ENCODE results near the gene URB1. TPM values are rescaled to one million over a fixed set of nuclear protein-coding genes. Genes with fewer than 3 reads are reported as not detected.
"Not testable (repeated sequence)": the region's sequence is repeated elsewhere in the genome, so short reads cannot be mapped to it uniquely, and the experiment has no call there.

Gene URB1
- total RNA-seq, 2 donors from 2014 or later, result 17.6 to 37.2 TPM

DNA sequence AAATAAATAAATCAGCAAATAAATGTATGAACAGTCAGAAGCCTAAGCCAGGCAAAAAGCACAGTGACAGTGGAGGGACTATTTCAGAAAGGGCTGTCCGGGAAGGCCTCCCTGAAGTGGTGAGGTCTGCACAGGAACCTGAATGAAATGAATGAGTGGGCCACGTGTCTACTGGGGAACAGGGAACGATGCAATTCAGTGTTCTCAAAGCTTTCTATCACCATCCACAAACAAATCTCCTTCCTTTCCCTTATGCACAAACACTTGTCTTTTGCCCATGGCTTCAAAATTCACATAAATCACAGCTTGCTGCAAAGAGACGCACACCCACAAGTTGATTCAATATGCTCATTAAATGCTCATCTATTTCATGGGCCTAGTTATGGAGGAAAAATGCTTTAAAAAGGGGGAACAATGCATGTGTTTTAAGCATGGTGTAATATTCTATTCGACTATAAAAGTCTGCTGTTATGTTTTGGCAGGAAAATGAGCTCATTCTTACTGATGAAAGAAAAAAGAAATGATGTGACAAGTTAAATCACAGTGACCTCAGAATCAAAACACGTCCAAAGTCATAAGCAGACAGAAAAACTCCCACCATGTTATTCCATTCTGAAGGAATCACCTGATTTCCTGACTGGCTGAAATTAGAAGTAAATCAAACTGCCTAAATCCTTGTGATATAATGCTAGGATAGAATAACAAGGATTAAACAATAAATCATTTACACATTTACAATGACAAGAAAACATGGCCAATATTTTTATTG lies 21.6 kb downstream of the URB1 start:
- Mint-ChIP-seq H3K27ac (no peak overlapping the region), H3K4me3 (no peak overlapping the region), H3K36me3 (ENCODE audit: low read depth) (peaks cover 99% of the 10 kb centered on the region), H3K27me3 (no peaks in the 10 kb centered on the region), H3K4me1 (no peaks in the 10 kb centered on the region), H3K9me3 (no peaks in the 10 kb centered on the region)
- no peak for ATAC-seq (replicated peaks)

DNA sequence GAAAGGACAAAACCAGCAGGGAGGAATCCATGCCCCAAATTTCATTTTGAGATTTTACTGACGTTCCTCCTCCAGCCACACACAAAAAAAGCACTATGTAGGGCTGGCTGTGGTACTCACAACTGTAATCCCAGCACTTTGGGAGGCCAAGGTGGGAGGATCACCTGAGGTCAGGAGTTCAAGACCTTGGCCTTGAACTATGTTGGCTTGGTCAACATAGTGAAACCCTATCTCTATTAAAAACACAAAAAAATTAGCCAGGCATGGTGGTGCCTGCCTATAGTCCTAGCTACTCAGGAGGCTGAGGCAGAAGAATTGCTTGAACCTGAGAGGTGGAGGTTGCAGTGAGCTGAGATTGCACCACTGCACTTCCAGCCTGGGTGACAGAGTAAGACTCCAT lies 23.9 kb downstream of the URB1 start:
- H3K4me1 Mint-ChIP-seq; H3K9me3 Mint-ChIP-seq; H3K27me3 Mint-ChIP-seq; ATAC-seq (replicated peaks); H3K27ac Mint-ChIP-seq; H3K4me3 Mint-ChIP-seq: not testable (repeated sequence)
- peaks cover 99% of the 10 kb centered on the region for H3K36me3 Mint-ChIP-seq (ENCODE audit: low read depth)

DNA sequence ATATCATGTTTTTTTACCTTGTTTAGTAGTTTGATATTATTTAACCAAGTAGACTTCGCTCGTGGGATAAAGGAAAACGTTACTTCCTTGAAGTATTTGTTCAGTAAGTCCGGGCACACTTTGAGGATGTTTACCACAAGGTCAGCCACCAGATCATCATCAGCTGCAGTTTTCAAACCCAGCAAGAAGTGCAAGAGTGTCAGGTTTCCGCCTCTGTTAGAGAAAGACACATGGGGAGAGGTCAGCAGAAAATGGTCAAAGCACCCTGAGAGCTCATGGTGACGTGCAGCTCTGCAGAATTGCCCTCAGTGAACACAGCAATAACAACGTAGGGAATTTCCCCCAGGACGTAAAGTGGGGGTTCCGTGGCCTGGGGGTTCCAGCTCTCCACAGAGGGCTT lies 24.4 kb downstream of the URB1 start:
- no peaks in the 10 kb centered on the region for H3K27me3 Mint-ChIP-seq
- H3K9me3 Mint-ChIP-seq, result no peaks in the 10 kb centered on the region
- H3K36me3 Mint-ChIP-seq (ENCODE audit: low read depth), result peaks cover 100% of the 10 kb centered on the region
- ATAC-seq (replicated peaks), result no peak
- no peak overlapping the region for H3K27ac Mint-ChIP-seq
- H3K4me3 Mint-ChIP-seq, result no peak overlapping the region
- H3K4me1 Mint-ChIP-seq, result no peaks in the 10 kb centered on the region

DNA sequence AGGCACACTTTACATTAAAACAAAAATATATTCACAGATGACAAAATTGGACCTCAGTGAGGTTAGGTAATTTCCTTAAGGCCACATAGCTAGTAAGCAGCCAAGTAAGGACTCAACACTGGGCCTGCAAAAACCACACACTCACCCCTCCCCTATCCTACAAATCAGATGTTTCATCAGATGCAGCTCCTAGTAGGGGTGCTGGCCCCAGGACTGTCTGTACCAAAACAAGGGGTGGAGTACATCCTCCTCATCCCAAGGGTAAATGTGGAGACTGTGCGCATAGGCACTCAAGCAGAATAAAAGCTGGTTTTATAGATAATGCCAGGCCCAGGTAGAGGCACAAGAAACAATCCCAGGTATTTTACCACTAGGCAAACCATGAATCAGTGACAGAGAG lies 25.7 kb downstream of the URB1 start:
- Mint-ChIP-seq H3K9me3 (no peaks in the 10 kb centered on the region), H3K4me3 (no peak overlapping the region), H3K36me3 (ENCODE audit: low read depth) (peaks cover 100% of the 10 kb centered on the region), H3K27me3 (no peaks in the 10 kb centered on the region), H3K27ac (no peak overlapping the region), H3K4me1 (no peaks in the 10 kb centered on the region)
- no peak for ATAC-seq (replicated peaks)

DNA sequence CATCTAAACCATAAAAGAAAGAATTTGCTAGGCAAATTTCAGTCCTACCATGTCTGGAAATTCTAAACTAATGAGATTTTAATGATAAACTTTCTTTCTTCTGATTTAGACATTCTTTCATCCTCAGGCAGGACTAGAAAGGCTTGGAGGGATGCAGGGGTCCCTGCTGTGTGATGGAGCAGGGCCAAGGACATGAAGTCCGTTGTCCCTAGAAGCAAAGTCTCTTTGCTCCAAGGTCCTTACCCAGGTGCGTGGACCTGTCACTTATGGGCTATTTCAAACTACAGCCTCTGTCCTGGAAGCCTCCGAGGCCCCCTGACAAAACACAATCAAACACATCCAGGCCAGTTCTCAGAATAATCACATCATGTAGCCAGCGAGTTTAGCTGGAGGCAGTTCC lies 26.6 kb downstream of the URB1 start:
- Mint-ChIP-seq H3K4me3 (no peak overlapping the region), H3K27ac (no peak overlapping the region), H3K4me1 (no peaks in the 10 kb centered on the region), H3K36me3 (ENCODE audit: low read depth) (peaks cover 100% of the 10 kb centered on the region), H3K27me3 (no peaks in the 10 kb centered on the region), H3K9me3 (no peaks in the 10 kb centered on the region)
- no peak for ATAC-seq (replicated peaks)

DNA sequence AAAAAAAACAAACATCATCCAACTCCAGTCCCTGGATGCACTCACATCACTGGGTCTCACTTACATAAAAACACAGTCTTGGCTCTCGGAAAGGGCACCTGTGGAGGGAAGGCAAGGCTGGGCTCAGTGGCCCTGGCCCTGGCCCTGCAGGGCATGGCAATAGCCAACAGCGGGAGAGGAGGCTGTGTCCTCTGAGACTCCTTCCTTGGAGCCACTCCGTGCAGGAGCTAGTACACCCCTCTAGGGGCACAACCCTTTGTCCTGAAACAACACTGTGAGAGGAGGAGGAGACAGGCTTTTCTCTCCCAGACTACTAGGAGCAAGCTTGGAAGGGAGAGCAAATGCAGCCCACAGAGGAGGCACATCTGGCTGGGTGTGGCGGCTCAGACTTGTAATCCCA lies 28.0 kb downstream of the URB1 start:
- Mint-ChIP-seq H3K27ac (no peak overlapping the region), H3K4me3 (no peak overlapping the region), H3K27me3 (no peaks in the 10 kb centered on the region), H3K4me1 (no peaks in the 10 kb centered on the region), H3K9me3 (no peaks in the 10 kb centered on the region), H3K36me3 (ENCODE audit: low read depth) (peaks cover 100% of the 10 kb centered on the region)
- ATAC-seq (replicated peaks), result no peak

DNA sequence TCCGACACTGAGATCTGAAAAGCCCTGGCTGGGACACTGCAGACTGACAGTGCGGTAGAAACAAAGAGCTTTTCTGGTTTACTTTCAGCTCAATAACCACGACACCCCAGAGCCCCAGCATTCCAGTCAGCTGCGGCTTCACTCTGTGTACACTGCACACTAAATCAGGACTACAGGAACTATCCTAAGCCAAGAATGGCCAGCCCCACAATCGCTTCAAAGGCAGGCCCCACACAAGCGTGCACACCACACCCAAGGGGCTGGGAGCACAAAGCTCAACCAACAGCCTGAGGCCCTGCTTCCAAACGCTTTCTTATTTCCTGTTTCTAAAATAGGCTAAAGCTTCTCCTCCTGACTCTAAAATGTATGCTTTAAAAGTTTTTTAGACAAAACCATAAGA lies 28.4 kb downstream of the URB1 start:
- Mint-ChIP-seq H3K36me3 (ENCODE audit: low read depth) (peaks cover 100% of the 10 kb centered on the region), H3K4me1 (no peaks in the 10 kb centered on the region), H3K9me3 (no peaks in the 10 kb centered on the region), H3K27me3 (no peaks in the 10 kb centered on the region), H3K4me3 (no peak overlapping the region), H3K27ac (no peak overlapping the region)
- ATAC-seq (replicated peaks), result no peak

DNA sequence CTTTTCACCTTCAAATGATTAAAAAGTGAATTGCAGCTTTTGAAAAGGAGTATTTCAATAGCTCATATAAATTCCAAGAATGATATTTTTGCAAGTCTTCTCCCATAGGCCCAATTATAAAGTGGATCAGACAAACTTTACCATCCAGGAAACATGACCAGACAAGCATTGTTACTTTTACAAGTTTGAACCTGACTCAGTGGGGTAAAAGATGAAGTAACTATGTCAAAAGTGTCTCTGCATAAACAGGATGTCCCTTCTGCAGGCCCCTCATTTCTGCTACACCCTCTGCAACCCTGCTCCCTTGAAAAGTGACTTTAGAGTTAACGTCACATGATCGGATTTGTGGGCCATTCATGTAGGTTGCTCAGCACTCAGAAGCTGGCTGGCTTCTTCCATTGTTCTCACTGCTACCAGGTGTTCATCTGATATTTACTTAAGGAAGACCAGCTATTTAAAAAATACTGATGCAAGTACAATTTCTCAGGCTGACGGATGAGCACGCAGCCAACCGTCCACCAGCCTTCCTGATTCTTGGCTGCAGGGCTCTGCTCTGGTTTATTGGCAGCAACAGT lies 32.3 kb downstream of the URB1 start:
- Mint-ChIP-seq H3K9me3 (no peaks in the 10 kb centered on the region), H3K4me1 (no peaks in the 10 kb centered on the region), H3K4me3 (no peak overlapping the region), H3K36me3 (ENCODE audit: low read depth) (peaks cover 100% of the 10 kb centered on the region), H3K27me3 (no peaks in the 10 kb centered on the region), H3K27ac (no peak overlapping the region)
- no peak for ATAC-seq (replicated peaks)

DNA sequence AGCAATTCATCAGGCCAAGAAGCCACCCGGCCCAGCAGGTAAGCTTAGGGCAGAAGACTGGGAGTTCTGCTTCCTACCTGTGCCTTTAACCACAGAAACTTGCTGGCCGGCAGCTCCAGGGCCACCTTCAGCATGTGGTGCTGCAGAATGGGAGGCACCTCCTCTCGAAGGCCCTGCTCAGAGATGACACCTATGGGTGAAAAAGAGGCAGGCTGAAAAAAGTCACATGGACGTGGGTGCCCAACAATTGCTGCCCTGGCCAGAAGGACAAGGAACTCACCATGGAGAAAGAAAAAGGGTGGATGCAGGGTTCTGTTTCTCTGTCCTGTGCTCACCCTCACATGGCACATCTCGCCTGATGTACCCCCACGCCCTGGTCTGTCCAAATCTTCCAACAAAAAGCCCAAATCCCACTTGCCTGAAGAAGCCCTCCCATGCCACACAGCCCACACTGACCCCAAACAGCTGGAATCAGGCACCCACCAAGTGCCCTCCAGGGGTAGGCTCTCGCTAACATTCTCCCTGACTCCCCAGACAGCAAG lies 33.0 kb downstream of the URB1 start:
- ATAC-seq (replicated peaks), result no peak
- Mint-ChIP-seq H3K36me3 (ENCODE audit: low read depth) (peaks cover 100% of the 10 kb centered on the region), H3K27ac (no peak overlapping the region), H3K4me3 (no peak overlapping the region), H3K4me1 (no peaks in the 10 kb centered on the region), H3K9me3 (no peaks in the 10 kb centered on the region), H3K27me3 (no peaks in the 10 kb centered on the region)

DNA sequence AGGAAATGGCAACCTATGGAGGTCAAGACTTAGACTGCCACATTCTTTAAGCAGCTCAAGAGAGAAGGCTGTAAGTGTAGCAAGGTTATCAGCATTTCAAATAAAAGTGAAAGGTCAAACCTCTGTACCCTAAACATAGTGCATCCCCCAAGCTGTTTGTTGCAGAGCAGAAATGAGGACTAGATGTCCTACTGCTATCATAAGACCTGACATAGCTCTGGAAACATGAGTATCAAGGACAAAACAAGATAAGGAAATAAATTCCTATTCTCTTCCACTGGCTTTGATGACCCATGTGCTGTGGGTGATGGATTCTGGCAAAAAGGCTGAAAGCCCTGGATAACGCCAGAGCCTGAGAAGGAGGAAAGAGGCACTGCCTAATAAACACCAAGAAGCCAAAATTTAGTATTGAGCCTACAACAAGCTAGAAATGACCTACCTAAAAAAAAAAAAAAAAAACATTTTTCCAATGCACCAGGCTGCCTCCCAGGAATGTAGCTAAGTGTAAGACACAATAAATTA lies 35.9 kb downstream of the URB1 start:
- no peak overlapping the region for H3K4me3 Mint-ChIP-seq
- H3K27me3 Mint-ChIP-seq, result no peaks in the 10 kb centered on the region
- ATAC-seq (replicated peaks), result no peak
- H3K9me3 Mint-ChIP-seq, result no peaks in the 10 kb centered on the region
- H3K4me1 Mint-ChIP-seq, result no peaks in the 10 kb centered on the region
- no peak overlapping the region for H3K27ac Mint-ChIP-seq
- H3K36me3 Mint-ChIP-seq (ENCODE audit: low read depth), result peaks cover 100% of the 10 kb centered on the region

DNA sequence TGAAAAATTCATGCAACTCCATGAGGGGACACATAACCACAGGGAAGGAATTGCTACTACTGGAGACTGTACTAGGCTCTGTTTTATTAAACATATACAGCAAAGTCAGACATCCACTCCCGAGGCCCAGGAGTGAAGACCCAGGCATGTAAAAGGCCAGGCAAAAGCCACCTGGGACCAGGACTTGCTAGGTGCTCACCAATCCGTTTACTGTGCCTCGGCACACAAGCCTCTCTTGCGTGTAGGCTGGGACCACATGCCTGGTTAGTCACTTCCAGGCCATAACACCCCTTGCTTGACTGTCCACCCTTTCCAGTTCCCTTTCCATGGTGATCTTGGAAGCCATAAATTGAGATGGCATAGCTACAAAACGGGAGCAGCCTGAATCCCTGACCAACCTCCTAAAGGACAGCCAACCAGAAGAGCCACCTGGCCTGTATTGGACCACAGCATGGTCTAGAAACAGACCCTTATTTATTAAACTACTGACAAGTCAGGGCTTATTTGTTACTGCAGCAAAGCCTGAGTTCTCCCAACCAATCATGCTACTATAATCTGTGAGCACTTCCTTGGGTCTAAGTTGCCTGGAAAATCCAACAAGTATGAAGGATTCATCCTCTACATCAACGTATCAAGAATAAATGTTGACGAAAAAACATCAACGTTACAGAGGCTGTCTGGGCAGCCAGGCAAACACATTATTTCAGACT lies 39.7 kb downstream of the URB1 start:
- Mint-ChIP-seq H3K4me1 (no peaks in the 10 kb centered on the region), H3K9me3 (no peaks in the 10 kb centered on the region), H3K36me3 (ENCODE audit: low read depth) (peaks cover 100% of the 10 kb centered on the region), H3K4me3 (no peak overlapping the region), H3K27me3 (no peaks in the 10 kb centered on the region), H3K27ac (no peak overlapping the region)
- no peak for ATAC-seq (replicated peaks)

DNA sequence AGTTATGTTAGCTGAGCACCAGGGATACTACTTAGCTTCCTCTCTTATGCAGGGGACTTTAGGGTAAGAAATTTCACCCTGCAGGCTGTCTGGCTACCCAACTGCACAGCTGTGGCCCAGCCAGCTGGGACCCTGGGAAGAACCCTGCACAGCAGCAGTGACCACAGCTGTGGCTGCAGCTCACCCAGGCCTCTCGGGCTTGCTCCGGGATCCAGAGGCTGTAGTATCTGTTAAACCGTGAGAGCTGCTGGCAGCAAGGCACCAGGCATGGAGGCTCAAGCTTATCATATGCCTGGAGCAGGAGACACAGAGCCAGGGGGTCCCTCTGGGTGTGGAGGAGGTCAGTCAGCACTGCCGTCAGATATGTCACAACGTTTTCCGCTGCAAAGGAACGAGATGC lies 40.3 kb downstream of the URB1 start:
- H3K9me3 Mint-ChIP-seq, result no peaks in the 10 kb centered on the region
- no peak for ATAC-seq (replicated peaks)
- no peaks in the 10 kb centered on the region for H3K4me1 Mint-ChIP-seq
- H3K4me3 Mint-ChIP-seq, result no peak overlapping the region
- H3K36me3 Mint-ChIP-seq (ENCODE audit: low read depth), result peaks cover 100% of the 10 kb centered on the region
- no peak overlapping the region for H3K27ac Mint-ChIP-seq
- H3K27me3 Mint-ChIP-seq, result no peaks in the 10 kb centered on the region

DNA sequence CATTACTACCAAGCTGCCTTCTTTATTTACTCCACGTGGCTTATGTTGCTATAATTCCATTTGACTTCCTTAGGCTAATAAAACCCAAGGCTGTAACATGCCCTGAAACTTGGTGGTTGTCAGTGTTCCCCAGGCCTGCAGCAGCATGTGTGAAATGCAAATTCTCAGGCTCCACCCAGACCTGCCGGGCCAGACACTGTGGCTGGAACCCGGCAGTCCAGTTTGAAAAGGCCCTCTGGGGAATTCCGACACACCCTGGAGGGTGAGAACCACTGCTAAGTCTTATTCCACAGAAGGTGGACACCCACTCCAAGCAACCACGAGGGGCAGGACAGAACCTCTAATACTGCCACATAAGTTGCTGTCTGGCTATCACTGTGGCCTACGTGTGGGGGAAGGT lies 41.4 kb downstream of the URB1 start:
- H3K36me3 Mint-ChIP-seq (ENCODE audit: low read depth), result peaks cover 100% of the 10 kb centered on the region
- H3K4me3 Mint-ChIP-seq, result no peak overlapping the region
- no peak overlapping the region for H3K27ac Mint-ChIP-seq
- no peaks in the 10 kb centered on the region for H3K4me1 Mint-ChIP-seq
- no peaks in the 10 kb centered on the region for H3K27me3 Mint-ChIP-seq
- no peaks in the 10 kb centered on the region for H3K9me3 Mint-ChIP-seq
- ATAC-seq (replicated peaks), result no peak

DNA sequence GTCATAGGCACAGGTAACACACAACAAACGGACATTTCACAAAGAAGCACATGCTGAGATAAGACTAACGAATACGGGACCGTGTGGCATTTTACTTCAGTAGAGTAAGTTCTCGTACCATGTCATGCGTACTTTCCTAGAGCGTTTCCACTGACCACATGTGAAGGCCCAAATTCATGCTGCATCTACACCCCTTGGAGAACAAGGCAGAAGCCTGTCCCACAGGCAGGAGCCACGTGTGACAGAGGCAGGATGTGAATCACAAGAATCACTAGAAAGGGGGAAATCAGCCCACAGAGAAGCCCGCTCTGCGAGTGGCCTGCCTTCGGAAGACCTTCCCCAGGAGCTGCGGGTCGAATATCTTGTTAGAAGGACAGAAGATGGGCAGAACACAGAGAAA lies 41.8 kb downstream of the URB1 start:
- peaks cover 100% of the 10 kb centered on the region for H3K36me3 Mint-ChIP-seq (ENCODE audit: low read depth)
- H3K9me3 Mint-ChIP-seq, result no peaks in the 10 kb centered on the region
- H3K27ac Mint-ChIP-seq, result no peak overlapping the region
- ATAC-seq (replicated peaks), result no peak
- H3K4me3 Mint-ChIP-seq, result no peak overlapping the region
- no peaks in the 10 kb centered on the region for H3K4me1 Mint-ChIP-seq
- H3K27me3 Mint-ChIP-seq, result no peaks in the 10 kb centered on the region
